ENCODE results near the gene TEKT4.
"Not testable (repeated sequence)": the region's sequence is repeated elsewhere in the genome, so short reads cannot be mapped to it uniquely, and the experiment has no call there.

The TEKT4 gene

GRCh38 chr2:94876523-94876863 lies 5.3 kb downstream of the TEKT4 start:
- TF ChIP-seq ZNF248 (tag by site-specific recombination; IDR thresholded peaks at IDR 0.05) (no peak), TRIM28 (IDR thresholded peaks at IDR 0.05; ENCODE audit: borderline replicate concordance, low read length) (no peak), ZNF707 (tag by site-specific recombination; IDR thresholded peaks at IDR 0.05) (no peak), ZNF514 (tag by site-specific recombination; IDR thresholded peaks at IDR 0.05) (no peak), ZSCAN5A (tag by site-specific recombination; IDR thresholded peaks at IDR 0.05) (no peak), SP2 (tag by site-specific recombination; IDR thresholded peaks at IDR 0.05) (no peak), ZNF112 (tag by site-specific recombination; IDR thresholded peaks at IDR 0.05) (no peak), RBAK (tag by site-specific recombination; IDR thresholded peaks at IDR 0.05) (no peak)
- no peaks in the 10 kb centered on the region for H3K4me1 ChIP-seq (ENCODE audit: control insufficient read depth, insufficient read depth, low read length)
- ChIA-PET POLR2A (no interaction called here), CTCF (interaction anchor here (1.3 to 9.8 kb wide), 2 partner anchors 80 to 110 kb away, joined by 5 to 86 read pairs; no protein-coding TSS in a partner anchor)
- no peak overlapping the region for H3K27ac ChIP-seq (ENCODE audit: extremely low read depth, low read depth, low read length)
- H3K36me3 ChIP-seq (ENCODE audit: control insufficient read depth in 2 of 2, insufficient read depth in 1 of 2, low read length in 2 of 2) = no peaks in the 10 kb centered on the region
- H3K9me3 ChIP-seq (ENCODE audit: control insufficient read depth, insufficient read depth, low read depth, low read length) = no peaks in the 10 kb centered on the region
- no peak overlapping the region for H3K4me3 ChIP-seq (ENCODE audit: low read depth, low read length)

GRCh38 chr2:94877129-94877528 lies 5.9 kb downstream of the TEKT4 start:
- TF ChIP-seq WT1 (tag by site-specific recombination; IDR thresholded peaks at IDR 0.05) (no peak), ZFP41 (tag by site-specific recombination; IDR thresholded peaks at IDR 0.05; ENCODE audit: borderline replicate concordance) (no peak), MEIS1 (CRISPR knock-in tag; IDR thresholded peaks at IDR 0.05; ENCODE audit: borderline replicate concordance) (no peak), ZBTB44 (tag by site-specific recombination; IDR thresholded peaks at IDR 0.05) (no peak), ZNF133 (tag by site-specific recombination; IDR thresholded peaks at IDR 0.05) (no peak), PATZ1 (tag by site-specific recombination; IDR thresholded peaks at IDR 0.05) (no peak), ZNF169 (tag by site-specific recombination; IDR thresholded peaks at IDR 0.05) (no peak), ZNF654 (tag by site-specific recombination; IDR thresholded peaks at IDR 0.05; ENCODE audit: low read depth) (no peak), GFI1B (tag by site-specific recombination; IDR thresholded peaks at IDR 0.05) (no peak), SALL2 (tag by site-specific recombination; IDR thresholded peaks at IDR 0.05; ENCODE audit: borderline replicate concordance) (no peak), AEBP2 (tag by site-specific recombination; IDR thresholded peaks at IDR 0.05; ENCODE audit: borderline replicate concordance) (no peak), ZBTB11 (tag by site-specific recombination; conservative IDR thresholded peaks at IDR 0.05; ENCODE audit: low read depth) (no peak)
- ChIA-PET CTCF (interaction anchor here (1.3 to 9.8 kb wide), 2 partner anchors 79 to 109 kb away, joined by 5 to 86 read pairs; no protein-coding TSS in a partner anchor), POLR2A (no interaction called here)
- no peaks in the 10 kb centered on the region for H3K4me1 ChIP-seq (ENCODE audit: control insufficient read depth, insufficient read depth, low read length)
- no peaks in the 10 kb centered on the region for H3K9me3 ChIP-seq (ENCODE audit: control insufficient read depth, insufficient read depth, low read depth, low read length)
- H3K36me3 ChIP-seq (ENCODE audit: control insufficient read depth in 2 of 2, insufficient read depth in 1 of 2, low read length in 2 of 2) = no peaks in the 10 kb centered on the region
- no peak overlapping the region for H3K4me3 ChIP-seq (ENCODE audit: low read depth, low read length)
- no peak overlapping the region for H3K27ac ChIP-seq (ENCODE audit: extremely low read depth, low read depth, low read length)

- POLR2A ChIA-PET; H3K4me3 ChIP-seq (ENCODE audit: low read depth, low read length); H3K27ac ChIP-seq (ENCODE audit: extremely low read depth, low read depth, low read length); H3K4me1 ChIP-seq (ENCODE audit: control insufficient read depth, insufficient read depth, low read length); H3K36me3 ChIP-seq (ENCODE audit: control insufficient read depth in 2 of 2, insufficient read depth in 1 of 2, low read length in 2 of 2); H3K9me3 ChIP-seq (ENCODE audit: control insufficient read depth, insufficient read depth, low read depth, low read length): not testable (repeated sequence)
- CTCF ChIA-PET = interaction anchor here (9.8 kb wide), 1 partner anchor 78 kb away, joined by 86 read pairs; no protein-coding TSS in a partner anchor
Observed at GRCh38 chr2:94878575-94878974, 7.3 kb downstream of the TEKT4 start.

All from HEK293 (cell line).